ENCODE measurements around the gene ELAVL3.
"Not testable (repeated sequence)": the region's sequence is repeated elsewhere in the genome, so short reads cannot be mapped to it uniquely, and the experiment has no call there.

The ELAVL3 gene

GRCh38 chr19:11458912-11459311 lies 21.9 kb downstream of the ELAVL3 start:
- DNase-seq = not testable (repeated sequence)

- no peak for DNase-seq
Measured at GRCh38 chr19:11458236-11458900, 22.5 kb downstream of the ELAVL3 start.

GRCh38 chr19:11457831-11458230 lies 23.0 kb downstream of the ELAVL3 start:
- no peak for DNase-seq

- DNase-seq = no peak
Measured at GRCh38 chr19:11457115-11457514, 23.7 kb downstream of the ELAVL3 start.

GRCh38 chr19:11456659-11457058 lies 24.2 kb downstream of the ELAVL3 start:
- no peak for DNase-seq

- DNase-seq = not testable (repeated sequence)
Measured at GRCh38 chr19:11455233-11455554, 25.7 kb downstream of the ELAVL3 start.

- no peak for DNase-seq
Measured at GRCh38 chr19:11453468-11454341, 27.1 kb downstream of the ELAVL3 start.

GRCh38 chr19:11452620-11453310 lies 28.1 kb downstream of the ELAVL3 start:
- no peak for DNase-seq

GRCh38 chr19:11451871-11452619 lies 28.8 kb downstream of the ELAVL3 start:
- DNase-seq = no peak

GRCh38 chr19:11451327-11451870 lies 29.4 kb downstream of the ELAVL3 start:
- DNase-seq = no peak

GRCh38 chr19:11450570-11451326 lies 30.1 kb downstream of the ELAVL3 start:
- DNase-seq = no peak

GRCh38 chr19:11448923-11449554 lies 31.8 kb downstream of the ELAVL3 start:
- no peak for DNase-seq

- no peak for DNase-seq
Measured at GRCh38 chr19:11448410-11448809, 32.4 kb downstream of the ELAVL3 start.

- DNase-seq = no peak
Measured at GRCh38 chr19:11447347-11448262, 33.2 kb downstream of the ELAVL3 start.

GRCh38 chr19:11446652-11447301 lies 34.1 kb downstream of the ELAVL3 start:
- peak; percentile 29 for DNase-seq

GRCh38 chr19:11446271-11446651 lies 34.6 kb downstream of the ELAVL3 start:
- no peak for DNase-seq

- DNase-seq = no peak
Measured at GRCh38 chr19:11445141-11445540, 35.7 kb downstream of the ELAVL3 start.

- DNase-seq = no peak
Measured at GRCh38 chr19:11444059-11444458, 36.8 kb downstream of the ELAVL3 start.

- no peak for DNase-seq
Measured at GRCh38 chr19:11437955-11438354, 42.9 kb downstream of the ELAVL3 start.
